Kidney capillary endothelial cell (primary cell): Measurements from ENCODE around the gene DHRS12.
"Not testable (repeated sequence)": the region's sequence is repeated elsewhere in the genome, so short reads cannot be mapped to it uniquely, and the experiment has no call there.

Experiments used
- DNase-seq: peaks from one replicate; pipeline ENCODE4 v3.0.0-alpha.2; 2018; ENCODE audit warnings: low spot score

The DHRS12 gene

DNA sequence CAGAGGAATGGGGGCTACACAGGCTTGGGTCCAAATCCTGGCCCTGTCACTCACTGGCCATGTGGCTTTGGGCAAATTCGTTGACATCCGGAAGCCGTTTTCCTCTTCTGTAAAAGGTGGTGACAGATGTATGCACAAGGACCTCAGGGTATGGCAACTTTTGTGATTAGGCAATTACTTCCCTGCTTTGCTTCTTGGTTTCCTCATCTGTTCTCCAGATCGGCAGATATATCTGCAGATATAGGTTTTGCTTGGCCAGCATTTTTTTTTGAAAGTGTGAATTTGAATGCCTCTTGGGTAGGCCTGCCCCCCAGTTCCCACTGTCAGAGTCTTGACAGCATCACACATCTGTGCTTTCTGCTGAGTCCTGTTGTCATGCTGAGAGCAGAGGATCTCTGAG, 23.3 kb upstream of the DHRS12 start:
- no peak for DNase-seq

DNA sequence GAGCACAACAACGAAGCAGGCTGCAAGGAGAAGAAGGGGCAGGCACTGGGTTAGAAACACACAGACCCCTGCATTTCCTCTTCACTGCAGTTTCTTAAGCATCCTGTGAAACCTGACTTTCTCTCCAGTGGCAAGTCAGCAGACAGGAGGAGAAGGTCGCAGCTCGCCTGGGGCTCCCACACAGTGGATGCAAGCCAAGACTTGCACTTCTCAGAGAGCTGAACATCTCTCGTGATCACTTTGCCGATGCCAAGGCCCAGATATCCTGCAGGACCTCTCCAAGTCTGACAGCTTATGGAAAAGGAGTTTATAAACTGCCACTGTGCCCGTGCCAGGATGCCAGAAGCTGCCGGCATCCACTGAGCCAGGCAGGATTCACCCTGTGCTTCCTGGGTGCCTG, 22.6 kb upstream of the DHRS12 start:
- DNase-seq = no peak

DNA sequence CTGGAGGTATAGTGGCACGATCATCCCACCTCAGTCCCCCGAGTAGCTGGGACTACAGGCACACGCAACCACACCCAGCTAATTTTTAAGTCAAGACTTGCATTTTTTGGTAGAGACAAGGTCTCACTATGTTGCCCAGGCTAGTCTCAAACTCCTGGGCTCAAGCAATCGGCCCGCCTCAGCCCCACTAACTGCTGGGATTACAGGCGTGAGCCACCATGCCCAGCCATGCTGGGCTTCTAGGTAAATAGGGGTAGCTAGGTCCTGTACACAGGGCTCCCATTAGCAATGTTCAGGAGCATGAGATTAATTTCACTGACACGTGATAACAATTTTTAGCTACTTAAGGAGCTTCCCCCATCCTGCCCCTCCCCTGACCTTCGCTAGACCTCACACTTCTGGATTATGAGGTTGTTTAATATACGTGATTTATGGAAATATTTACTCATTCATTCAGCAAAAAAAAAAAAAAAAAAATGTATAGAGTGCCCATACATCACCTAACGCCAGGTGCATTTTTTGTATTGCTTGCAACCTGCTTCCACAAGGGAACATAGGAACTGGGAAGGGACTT, 21.8 kb upstream of the DHRS12 start:
- DNase-seq = no peak

DNA sequence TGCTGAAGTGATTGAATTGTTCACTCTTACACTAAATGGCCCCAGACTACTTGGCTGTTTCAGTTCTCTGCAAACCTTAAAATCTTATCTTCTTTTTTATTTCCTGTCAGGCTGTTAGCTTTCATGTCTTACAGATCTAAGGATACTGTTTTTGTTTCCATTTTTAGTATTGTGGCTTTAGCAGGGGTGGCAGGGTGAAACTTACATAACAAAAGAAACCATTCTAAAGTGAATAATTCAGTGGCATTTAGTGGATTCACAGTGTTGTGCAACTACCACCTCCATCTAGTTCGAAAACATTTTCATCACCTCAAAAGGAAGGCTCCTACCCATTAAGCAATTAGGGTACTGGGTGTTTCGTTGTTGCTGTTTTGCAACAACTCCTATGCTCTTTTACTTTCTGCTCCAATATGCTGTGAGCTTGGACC, 21.2 kb upstream of the DHRS12 start:
- no peak for DNase-seq

DNA sequence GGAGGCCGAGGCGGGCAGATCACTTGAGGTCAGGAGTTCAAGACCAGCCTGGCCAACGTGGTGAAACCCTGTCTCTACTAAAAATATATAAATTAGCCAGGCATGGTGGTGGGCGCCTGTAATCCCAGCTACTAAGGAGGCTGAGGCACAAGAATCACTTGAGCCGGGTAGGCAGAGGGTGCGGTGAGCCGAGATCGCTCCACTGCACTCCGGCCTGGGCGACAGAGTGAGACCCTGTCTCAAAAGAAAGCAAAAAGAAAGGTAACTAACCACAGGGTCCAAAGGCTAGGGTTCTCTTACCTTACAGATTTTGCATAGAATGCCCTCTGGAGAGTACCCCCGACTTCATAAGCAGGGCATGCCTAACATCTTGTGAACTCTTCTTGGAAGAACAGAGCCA, 20.7 kb upstream of the DHRS12 start:
- DNase-seq = not testable (repeated sequence)

DNA sequence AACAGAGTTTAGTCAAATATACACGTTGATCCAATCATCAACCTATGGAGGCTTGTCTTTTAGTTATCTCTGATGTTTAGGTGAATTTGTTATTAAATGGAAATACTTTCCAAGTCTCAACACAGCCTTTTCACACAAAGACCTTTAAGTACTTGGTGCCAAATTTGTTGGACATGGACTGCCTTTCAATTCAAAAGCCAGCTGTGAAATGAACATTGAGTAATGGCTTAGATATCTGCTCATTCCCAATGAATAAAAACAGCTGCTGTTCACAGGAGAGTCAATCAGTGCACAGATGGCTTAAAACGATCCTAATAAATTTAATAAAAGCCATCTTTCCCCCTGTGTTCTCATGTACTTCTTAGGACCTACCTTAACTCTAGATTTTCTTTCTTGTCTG, 19.9 kb upstream of the DHRS12 start:
- DNase-seq = no peak

DNA sequence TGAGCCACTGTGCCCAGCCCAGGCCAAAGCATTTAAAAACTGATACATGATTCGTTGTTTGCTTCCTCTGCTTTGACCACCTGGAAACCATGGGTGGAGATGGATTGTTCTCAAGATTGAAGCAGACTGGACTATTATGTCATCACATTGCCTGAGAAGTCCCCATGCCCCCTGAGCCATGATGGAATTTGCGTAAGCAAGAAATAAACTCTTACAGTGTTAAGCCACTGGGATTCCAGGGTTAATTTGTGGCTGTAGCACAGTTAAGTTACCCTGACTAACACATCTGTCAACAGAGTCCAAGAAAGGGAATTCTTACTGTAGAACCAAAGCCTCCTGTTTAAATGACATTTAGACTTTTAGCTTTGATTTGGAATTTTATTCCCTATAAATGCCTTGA, 19.4 kb upstream of the DHRS12 start:
- no peak for DNase-seq

DNA sequence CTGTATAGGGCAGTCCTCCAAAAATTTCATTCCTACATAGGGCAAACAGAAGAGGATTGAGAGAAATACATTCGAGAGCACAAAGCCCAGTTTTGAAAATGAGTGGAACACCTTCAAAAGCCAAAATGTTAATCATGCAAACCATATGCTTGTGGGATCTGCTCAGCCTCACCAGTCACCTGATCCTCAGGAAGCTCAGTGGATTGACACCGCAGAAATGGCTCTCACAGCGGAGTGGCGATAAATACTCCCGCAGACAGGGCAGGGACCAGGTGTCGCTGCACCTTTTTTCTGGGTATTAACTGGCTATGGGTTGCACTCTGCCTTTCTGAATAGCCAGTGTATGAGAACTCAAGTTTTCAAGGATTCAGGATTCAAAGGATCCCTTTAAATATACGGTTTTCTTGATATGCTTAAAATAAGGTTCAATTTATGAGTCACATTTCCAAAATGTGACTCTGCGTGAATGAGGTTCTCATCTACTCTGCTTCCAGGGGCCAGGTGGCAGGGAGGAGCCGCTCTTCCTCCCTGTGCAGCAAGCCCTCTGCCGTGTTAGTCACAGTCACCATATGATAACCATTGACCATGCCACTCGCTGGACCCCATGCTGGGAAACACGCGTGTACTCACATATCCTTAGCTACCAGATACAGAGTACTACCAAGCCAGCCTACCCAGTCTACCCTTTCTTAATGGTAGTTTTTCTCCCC, 18.3 kb upstream of the DHRS12 start:
- DNase-seq = no peak

DNA sequence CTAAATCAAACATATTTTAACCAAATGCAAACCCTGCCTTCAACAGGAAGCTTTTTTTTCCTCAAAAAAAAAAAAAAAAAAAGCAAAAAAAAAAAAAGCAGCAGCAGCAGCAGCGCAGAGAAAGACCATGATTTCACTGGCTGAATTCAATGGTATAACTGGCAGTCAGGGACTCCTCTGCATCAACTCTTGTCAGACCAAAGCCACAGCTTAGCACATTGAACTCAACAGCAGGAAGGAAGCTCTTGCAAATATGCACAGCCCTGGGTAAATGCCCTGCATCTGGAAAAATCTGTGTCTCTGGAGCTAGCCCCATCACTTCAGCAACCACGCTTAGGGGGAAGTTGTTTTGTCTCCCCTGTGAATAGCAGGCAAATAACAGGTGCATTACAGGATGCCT, 17.6 kb upstream of the DHRS12 start:
- no peak for DNase-seq

DNA sequence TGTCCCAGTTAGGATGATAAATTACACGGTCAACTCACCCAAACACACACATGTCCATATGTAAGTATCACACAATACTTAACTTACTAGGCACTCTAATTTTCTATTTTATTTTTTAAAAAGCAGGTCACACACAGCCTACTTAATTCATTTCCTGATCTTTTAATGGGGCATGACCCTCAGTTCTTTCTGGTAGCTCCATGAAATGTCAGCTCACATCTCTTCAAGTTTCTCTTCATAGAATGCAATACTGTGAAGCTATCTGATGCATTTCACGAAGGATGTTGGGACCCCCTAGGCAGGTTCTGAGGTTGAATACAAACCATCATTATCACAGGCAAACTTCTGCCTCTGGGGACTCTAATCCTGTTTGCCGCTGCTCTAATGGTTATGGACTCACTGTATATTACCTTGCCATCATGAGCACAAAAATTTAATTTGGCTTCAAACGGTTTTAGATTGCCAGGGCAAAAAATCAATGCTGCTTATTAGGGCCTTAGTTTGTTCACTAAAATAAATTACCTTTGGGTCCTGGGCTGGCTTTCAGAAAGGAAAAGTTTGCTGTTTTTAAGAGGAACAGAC, 16.1 kb upstream of the DHRS12 start:
- DNase-seq = no peak

DNA sequence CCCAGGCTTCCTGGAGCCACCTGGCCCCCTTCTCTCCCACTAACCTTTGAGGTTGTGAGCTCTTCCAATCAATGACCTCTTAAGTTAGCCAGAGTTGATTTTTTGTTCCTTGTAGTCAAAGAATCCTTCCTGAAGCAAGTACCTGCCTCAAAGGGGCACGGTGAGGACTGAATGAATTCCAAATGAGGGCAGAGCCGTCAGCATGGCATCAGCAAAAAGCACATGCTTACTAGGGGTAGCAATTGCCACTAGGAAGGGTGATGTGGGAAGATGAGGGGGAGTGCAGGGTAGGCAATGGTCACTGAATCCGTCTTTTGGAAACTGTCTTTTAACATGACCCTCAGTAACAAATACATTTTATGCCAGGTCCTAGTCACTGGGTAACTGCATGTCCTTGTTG, 15.6 kb upstream of the DHRS12 start:
- DNase-seq = no peak

DNA sequence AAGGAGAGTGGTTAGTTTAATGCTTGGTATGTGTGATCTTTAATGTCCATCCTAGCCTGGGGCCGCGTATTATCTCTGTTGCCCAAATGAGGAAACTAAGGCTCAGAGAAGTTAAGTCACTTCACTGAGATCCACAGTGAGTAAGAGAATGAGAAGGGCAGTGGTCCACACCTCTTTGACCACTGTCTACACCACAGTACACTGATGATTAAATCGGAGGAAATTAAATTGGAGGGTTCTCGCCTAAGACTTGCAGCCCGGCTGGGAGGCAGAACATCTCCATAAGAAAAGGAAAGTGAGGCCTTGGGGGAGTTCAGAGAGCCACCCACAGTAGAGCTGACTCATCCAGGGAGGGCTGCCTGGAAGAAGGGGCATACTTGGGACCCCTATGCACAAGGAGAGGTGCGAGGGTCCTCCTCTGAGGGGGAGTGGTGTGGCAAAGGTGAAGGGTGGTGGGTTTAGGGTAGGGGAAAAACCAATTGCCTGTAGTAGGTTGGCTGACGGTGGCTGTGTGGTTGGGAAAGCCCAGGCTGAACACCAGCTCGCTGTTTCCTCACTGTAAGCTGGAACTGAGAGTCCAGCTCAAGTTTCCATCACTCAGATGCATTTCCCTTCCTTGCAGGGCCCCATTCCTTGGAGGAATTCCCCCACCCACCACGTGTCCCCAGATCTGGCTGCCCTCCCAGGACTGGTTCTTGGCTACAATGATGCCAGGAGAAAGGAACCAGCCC, 15.0 kb upstream of the DHRS12 start:
- DNase-seq = no peak

DNA sequence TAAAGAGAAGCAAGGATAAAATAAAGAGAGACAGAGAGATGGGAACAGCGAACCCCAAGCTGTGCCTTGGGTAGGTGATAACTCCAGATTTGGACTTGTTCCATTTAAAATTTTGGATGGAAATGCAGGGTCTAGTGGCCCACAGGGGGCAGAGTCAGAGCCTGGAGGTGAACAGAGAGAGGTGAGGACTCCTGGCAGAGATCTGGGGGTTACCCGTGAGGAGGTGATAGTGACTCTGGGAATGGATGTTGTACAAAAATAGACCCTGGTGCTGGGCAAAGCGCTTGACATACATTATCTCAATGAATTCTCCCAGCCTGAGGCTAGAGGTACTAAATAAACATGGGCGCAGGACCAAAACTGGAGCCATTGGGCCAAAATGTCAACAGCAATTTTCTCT, 14.3 kb upstream of the DHRS12 start:
- DNase-seq = no peak

DNA sequence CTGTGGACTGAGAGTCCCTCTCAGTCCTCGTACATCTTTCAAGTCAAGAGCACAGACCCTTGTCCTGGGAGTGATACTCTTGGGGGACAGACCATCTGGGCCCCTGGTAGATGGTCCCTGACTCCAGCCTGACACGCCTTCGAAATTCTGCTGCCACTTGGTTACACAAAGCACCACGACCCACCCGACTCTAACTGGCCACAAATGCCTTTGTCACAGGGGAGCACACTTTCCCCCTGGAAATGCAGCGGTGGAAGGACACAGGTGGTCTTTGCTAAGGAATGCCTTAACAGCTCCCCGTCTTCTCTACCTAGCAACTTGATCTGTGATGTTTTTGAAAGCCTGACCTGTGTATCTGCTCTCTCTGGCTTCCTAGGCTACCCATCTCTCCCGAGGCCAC, 13.8 kb upstream of the DHRS12 start:
- no peak for DNase-seq

DNA sequence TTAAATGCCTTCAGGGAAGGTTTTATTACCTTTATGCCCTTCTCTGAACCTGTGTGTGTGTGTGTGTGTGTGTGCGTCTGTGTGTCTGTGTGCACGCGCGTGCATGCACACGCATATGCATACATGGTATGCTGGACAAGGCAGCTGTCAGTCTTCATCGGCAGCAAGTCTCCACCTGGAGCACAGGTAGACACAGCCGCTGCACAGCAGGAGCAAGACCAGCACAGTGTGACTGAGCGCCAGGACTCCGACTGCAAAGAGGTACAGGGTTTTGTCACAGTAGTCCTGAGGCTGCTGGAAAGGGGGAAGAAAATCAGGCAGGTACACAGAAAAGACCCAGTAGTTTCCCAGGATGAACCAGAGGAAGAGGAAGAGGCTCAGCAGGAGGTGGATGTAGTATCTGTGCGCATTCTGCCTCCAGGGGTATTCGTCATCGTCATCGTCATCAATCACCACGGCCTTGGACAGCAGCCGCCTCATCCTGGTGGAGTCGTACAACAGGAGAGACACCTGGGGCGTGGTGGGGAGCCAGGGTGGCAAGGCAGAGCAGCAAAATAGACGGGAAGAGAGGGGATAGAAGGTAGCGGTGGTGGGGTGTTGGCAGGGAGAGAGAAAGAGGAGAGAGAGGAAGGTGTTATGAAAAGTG, 12.8 kb upstream of the DHRS12 start:
- DNase-seq = no peak

DNA sequence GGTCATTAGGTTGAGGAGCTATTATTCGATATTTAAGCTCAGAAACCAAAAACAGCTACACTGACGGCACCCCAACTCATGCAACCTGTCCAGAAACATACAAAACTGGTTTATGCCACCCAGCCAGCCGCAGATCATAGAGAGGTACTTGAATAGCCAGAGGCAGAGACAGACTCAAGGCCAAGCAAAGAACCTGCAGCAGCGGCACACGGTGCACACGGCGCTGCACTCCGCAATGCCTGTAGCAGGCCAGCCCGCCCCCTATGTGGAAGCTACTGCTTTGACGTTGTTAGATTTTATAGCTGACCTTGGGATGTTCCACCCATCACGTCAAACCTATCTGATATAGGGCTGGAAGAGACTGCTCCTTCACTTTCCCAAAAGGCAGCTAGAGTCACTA, 11.9 kb upstream of the DHRS12 start:
- no peak for DNase-seq

DNA sequence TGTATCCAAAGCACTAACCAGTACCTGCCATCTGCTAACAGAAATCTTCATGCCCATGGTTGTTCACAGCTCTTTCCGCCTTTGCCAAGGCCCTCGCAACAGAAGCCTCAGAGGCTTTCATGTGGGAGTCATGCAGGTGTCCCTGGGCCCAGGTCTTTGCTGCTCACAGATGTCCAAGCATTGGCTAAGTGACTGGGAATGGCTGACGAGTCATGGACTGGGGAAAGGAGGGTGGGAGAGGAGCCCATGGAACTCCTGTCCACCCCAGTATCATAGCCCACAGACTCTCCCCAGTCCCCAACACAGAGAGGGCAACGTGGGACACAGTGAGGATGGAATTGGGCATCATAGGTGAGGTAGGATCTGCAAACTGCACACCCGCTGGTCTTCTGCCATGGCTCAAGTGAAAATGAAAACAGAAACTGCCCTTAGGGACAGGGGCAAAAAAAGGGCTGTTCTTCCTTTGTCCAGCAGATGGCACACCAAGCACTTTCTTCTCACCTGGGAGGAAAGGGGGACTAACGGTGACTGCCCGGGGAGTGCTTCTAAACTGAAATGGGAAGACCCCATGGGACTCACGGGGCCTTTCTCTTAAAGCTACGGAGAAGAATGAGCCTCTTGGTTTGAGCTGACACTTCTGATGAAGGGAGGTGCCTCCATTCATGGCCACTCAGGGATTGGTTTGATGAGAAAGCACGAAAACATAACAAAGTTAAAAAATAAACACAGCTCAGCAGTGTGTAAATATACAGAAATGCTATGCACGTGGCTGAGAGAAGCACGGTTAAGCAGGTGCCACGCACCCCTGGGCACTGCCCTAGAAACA, 11.1 kb upstream of the DHRS12 start:
- peak; percentile 37 for DNase-seq

DNA sequence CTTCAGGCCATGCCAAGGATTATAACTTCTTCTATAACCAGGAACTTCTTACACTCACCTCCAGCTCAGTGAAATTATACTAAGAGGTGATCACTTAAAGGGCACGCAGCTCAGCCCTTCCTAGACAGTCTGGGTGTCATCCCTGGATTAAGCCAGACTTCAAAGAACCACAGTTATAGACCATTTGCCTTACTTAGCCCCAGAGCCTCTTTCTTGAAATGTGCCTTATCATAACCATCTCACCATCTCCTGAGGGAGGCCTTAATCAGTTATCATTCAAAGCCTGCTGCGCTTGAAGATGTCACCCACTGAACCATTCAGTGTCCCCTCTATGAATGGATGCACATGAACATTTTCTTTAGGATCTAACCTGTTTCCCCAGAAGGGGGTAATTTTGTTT, 10.1 kb upstream of the DHRS12 start:
- no peak for DNase-seq

DNA sequence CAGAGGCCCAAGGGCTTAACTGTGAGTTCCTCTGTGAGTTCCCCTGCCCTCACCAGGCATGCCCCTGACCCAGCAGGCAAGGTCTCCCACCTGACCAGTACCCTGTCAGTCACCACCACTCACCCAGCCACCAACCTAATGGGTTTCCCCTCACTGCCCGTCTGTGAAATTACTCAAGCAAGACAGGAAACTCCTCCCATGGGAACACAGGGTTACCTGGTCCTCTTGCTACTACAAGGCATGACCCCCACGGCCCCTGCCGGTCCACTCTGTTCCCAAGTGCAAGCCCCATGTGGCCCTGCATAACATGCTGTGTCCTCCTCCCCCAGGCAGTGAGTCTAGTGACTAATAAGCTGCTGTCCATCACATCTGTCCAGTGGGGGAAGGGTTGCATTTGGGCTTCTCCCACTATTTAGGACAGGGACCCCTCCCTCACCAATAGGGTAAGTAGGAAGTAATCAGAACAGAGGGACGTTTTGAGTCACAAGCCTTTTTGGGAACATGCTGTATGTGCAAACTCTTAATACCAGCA, 8.0 kb upstream of the DHRS12 start:
- DNase-seq = no peak

DNA sequence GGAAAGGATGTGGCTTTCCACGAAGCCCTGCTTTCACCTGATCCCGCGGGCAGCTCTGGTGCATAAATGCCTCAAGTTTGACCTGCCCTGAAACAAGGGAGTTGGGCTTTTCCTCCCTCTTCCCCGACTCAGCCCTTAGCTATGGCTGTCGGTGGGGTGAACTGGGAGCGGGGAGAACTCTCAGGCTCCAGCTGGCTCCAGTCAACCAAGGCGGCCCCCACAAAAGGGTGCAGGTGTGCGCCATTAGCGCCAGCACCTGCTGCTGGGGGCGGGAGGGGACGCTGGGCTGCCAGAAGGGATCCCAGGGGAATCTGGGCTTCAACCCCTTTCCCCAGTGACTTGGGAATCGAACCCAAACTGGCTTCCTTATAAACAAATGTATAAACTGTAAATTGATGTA, 7.1 kb upstream of the DHRS12 start:
- DNase-seq = no peak

DNA sequence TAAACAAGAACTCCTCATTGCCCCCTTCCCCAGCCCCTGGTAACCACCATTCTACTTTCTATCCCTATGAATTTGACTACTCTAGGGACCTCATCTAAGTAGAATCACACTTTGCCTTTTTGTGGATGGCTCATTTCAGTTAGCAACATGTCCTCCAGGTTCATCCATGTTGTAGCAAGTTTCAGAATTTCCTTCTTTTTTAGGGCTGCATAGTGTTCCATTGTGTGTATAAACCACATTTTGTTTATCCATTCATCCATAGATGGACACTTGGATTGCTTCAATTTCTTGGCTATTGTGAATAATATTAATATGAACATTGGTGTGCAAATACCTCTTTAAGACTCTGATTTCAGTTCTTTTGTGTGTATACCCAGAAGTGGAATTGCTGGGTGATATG, 4.8 kb upstream of the DHRS12 start:
- DNase-seq = no peak

DNA sequence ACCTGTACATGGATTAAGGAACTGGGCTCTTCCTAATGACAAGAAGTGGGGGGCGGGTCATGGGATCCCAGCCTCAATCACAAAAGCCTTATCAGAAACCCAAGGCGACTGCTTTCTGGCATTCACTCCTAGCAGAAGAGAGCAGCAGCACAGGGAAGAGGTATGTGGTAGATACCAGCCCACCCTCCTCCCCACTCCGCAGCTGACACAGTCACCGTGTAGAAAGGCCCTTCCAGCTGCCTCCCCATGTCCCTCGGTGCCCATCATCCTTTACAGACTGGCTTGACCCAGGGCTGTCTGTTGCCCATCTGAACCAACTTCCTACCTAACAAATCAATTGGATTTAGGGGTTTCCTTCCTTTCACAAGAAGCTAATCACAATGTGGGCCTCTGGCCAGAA, 3.1 kb upstream of the DHRS12 start:
- DNase-seq = no peak
